ENCODE measurements around the gene A2M.
"Not testable (repeated sequence)": the region's sequence is repeated elsewhere in the genome, so short reads cannot be mapped to it uniquely, and the experiment has no call there.

Gene A2M

GRCh38 chr12:9115731-9116559 lies at the start of gene A2M:
Gene A2M (minus strand): TSS chr12:9115919. CDS start chr12:9115849, 70 bp downstream.
- DNase-seq (ENCODE audit: low spot score) = no peak

GRCh38 chr12:9163392-9163791 lies 47.7 kb upstream of the A2M start:
- DNase-seq (ENCODE audit: low spot score) = no peak

- no peak for DNase-seq (ENCODE audit: low spot score)
Observed at GRCh38 chr12:9156119-9156518, 40.4 kb upstream of the A2M start.

- no peak for DNase-seq (ENCODE audit: low spot score)
Observed at GRCh38 chr12:9149372-9149771, 33.7 kb upstream of the A2M start.

- no peak for DNase-seq (ENCODE audit: low spot score)
Observed at GRCh38 chr12:9148926-9149325, 33.2 kb upstream of the A2M start.

GRCh38 chr12:9147461-9147860 lies 31.7 kb upstream of the A2M start:
- no peak for DNase-seq (ENCODE audit: low spot score)

GRCh38 chr12:9144730-9145106 lies 29.0 kb upstream of the A2M start:
- DNase-seq (ENCODE audit: low spot score) = no peak

GRCh38 chr12:9143929-9144729 lies 28.4 kb upstream of the A2M start:
- DNase-seq (ENCODE audit: low spot score) = no peak

GRCh38 chr12:9143137-9143536 lies 27.4 kb upstream of the A2M start:
- DNase-seq (ENCODE audit: low spot score) = no peak

GRCh38 chr12:9139588-9140290 lies 24.0 kb upstream of the A2M start:
- not testable (repeated sequence) for DNase-seq (ENCODE audit: low spot score)

GRCh38 chr12:9135903-9136310 lies 20.2 kb upstream of the A2M start:
- no peak for DNase-seq (ENCODE audit: low spot score)

- peak; percentile 38 for DNase-seq (ENCODE audit: low spot score)
Observed at GRCh38 chr12:9134981-9135628, 19.4 kb upstream of the A2M start.

GRCh38 chr12:9133216-9133916 lies 17.6 kb upstream of the A2M start:
- no peak for DNase-seq (ENCODE audit: low spot score)

- no peak for DNase-seq (ENCODE audit: low spot score)
Observed at GRCh38 chr12:9132008-9132535, 16.4 kb upstream of the A2M start.

- DNase-seq (ENCODE audit: low spot score) = no peak
Observed at GRCh38 chr12:9130244-9130643, 14.5 kb upstream of the A2M start.

GRCh38 chr12:9127936-9128663 lies 12.4 kb upstream of the A2M start:
- no peak for DNase-seq (ENCODE audit: low spot score)

GRCh38 chr12:9127484-9127883 lies 11.8 kb upstream of the A2M start:
- DNase-seq (ENCODE audit: low spot score) = no peak

GRCh38 chr12:9124383-9125031 lies 8.8 kb upstream of the A2M start:
- no peak for DNase-seq (ENCODE audit: low spot score)

- no peak for DNase-seq (ENCODE audit: low spot score)
Observed at GRCh38 chr12:9123781-9124382, 8.2 kb upstream of the A2M start.

All from AG08396 (cell line).